ENCODE data around the gene RPL11.
"Not testable (repeated sequence)": the region's sequence is repeated elsewhere in the genome, so short reads cannot be mapped to it uniquely, and the experiment has no call there.

Gene RPL11

DNA sequence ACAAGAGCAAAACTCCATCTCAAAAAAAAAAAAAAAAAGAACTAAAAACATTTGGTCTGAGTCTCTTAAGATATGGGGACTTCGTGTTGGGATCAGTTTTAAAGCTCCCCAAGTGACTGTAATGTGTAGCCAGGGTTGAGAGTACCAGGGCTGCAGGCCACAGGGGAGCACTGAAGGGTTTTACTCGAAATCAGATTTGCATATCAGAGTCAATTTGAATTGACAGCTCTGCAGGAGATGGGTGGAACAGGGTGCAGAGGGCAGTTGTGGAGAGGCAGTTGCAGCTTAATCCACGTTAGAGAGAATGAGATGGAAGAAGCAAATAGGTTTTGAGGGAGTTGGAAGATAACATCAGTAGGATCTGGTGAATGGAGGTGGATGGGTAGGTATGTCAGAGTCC is 31.0 kb downstream of the RPL11 start:
- no peak overlapping the region for H3K27ac ChIP-seq
- TF ChIP-seq, protein P1, sequence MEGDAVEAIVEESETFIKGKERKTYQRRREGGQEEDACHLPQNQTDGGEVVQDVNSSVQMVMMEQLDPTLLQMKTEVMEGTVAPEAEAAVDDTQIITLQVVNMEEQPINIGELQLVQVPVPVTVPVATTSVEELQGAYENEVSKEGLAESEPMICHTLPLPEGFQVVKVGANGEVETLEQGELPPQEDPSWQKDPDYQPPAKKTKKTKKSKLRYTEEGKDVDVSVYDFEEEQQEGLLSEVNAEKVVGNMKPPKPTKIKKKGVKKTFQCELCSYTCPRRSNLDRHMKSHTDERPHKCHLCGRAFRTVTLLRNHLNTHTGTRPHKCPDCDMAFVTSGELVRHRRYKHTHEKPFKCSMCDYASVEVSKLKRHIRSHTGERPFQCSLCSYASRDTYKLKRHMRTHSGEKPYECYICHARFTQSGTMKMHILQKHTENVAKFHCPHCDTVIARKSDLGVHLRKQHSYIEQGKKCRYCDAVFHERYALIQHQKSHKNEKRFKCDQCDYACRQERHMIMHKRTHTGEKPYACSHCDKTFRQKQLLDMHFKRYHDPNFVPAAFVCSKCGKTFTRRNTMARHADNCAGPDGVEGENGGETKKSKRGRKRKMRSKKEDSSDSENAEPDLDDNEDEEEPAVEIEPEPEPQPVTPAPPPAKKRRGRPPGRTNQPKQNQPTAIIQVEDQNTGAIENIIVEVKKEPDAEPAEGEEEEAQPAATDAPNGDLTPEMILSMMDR (conservative IDR thresholded peaks at IDR 0.05), result no peak

DNA sequence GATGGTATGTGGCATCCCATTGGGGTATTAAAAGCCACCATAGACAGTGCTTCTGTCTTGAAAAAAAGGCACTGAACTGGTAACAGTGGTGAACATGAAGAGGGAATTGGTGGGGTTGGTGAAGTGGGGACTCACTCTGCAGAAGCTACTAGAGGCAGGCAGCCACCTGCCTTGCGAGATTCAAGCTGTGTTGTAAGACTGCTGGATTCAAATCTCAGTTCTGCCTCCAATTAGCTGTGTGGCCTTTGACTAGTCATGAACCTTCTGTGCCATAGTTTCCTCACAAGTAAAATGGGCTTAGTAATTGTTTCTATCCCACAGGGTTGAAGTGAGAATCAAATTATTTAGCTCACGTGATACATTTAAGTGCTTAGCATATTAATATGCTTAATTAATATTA is 35.1 kb downstream of the RPL11 start:
- TF ChIP-seq, protein P1 (conservative IDR thresholded peaks at IDR 0.05), result no peak
- H3K27ac ChIP-seq, result peak overlapping the region; percentile 97

DNA sequence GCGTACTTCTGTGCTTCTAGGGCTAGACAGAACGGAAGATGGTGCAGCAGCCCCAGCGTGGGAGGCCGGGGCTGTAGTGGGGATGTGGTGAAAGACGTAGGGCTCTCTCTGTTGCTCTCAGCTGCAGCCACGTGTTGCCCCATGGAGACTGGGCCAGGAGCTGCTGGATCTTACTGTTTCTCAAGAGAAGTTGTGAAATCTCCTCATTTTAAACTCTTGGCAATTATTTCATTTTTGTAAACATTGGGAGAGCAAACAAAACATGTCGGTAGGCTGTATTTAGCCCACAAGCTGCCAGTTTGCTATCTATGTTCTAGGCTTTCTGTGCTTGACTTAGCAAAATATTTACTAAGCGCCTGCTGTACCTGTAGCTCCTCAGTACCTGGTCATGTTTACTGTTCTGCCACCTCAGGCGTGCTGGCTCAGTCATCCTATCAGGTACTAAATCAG is 35.8 kb downstream of the RPL11 start:
- peak overlapping the region; percentile 97 for H3K27ac ChIP-seq
- TF ChIP-seq, protein P1 (conservative IDR thresholded peaks at IDR 0.05), result no peak

DNA sequence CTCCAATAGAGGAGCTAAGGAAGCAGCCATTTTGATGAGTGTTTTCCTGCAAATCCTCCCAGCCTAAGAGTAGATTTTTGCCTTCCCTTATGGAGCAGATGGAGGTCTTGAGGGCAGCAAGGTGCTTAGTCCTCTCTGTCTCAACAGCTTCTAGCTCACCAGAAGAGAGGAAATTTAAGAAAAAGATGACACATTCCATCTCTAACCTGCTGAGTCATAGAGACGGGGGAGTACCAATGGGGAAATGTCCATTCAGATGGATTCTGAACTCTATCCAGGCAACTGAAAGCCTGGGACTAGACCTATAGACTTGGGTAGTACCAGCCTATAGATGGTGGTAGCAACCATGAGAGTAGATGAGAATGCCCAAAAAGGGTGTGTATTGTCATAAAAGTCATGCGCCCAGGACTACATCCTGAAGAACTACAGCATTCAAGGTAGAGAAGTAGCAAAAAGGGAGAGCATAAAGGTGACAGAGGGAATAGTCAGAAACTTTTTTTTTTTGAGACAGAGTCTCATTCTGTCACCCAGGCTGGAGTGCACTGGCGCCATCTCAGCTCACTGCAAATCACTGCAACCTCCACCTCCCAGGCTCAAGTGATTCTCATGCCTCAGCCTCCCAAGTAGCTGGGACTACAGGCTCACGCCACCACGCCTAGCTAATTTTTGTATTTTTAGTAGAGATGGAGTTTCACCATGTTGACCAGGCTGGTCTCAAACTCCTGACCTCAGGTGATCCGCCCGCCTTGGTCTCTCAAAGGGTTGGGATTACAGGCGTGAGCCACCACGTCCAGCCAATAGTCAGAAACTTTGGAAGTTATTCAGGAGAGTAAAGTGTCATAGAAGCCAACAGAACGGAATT is 41.0 kb downstream of the RPL11 start:
- TF ChIP-seq, protein P1 (conservative IDR thresholded peaks at IDR 0.05), result no peak
- no peak overlapping the region for H3K27ac ChIP-seq

DNA sequence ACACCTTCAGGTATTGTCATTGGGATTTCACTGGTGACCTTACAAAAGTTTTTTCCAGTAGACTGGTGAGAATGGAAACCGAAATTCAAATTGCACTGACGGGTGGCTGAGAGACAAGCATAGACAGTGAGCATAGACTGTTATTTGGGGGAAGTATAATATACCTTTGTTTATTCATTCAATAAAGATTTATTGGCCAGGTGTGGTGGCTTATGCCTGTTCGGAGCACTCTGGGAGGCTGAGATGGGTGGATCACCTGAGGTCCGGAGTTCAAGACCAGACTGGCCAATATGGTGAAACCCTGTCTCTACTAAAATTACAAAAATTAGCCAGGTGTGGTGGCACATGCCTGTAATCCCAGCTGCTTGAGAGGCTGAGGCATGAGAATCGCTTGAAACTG is 41.7 kb downstream of the RPL11 start:
- H3K27ac ChIP-seq, result not testable (repeated sequence)

DNA sequence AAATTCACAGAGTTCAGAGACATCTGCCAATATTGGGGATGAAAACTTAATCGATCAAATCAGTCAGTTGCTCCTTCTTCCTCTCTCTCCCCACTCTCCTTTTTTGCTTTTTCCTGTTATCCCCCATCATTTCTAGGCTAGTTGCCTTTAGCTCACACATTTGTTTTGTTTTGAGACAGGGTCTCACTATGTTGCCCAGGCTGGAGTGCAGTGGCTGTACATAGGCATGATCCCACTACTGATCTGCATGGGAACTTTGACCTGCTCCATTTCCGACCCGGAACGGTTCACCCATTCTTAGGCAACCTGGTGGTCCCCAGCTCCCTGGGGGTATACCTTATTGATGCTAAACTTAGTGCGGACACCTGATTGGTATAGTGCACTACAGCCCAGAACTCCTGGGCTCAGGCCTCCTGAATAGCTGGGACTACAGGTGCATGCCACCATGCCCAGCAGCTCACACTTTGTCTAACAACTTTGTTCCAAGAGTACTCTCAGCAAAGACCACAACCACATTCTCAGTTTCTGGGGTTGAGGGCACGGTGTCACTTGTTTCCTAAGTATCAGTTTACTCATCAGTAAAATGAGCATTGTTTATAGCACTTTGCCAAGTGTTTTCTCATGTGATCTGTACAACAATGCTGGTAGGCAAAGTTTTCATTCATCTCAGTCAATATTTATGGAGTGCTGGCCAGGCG is 45.0 kb downstream of the RPL11 start:
- TF ChIP-seq, protein P1 (conservative IDR thresholded peaks at IDR 0.05), result no peak
- no peak overlapping the region for H3K27ac ChIP-seq

DNA sequence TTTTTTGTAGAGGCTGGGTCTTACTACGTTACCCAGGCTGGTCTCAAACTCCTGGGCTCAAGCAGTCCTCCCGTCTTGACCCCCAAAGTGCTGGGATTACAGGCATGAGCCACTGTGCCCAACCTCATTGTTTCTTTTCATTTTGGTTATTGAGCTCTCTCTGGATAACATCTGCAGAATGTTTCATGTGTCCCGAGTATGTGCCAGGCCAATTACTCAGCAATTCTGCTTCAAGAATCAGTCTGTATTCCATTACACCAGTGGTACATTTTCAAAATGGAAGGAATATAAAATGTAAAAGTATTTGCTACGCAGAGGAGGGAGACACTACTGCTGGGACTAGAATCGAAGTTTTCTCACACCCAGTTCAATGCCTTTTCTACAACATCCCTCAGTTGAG is 50.0 kb downstream of the RPL11 start:
- TF ChIP-seq, protein P1 (conservative IDR thresholded peaks at IDR 0.05), result no peak
- H3K27ac ChIP-seq, result no peak overlapping the region; the same call in 1 of the 2 replicates
